GM08714 (cell line): ENCODE data around the gene ADAMTS6.
"Not testable (repeated sequence)": the region's sequence is repeated elsewhere in the genome, so short reads cannot be mapped to it uniquely, and the experiment has no call there.

Experiments
- H3K4me3 ChIP-seq: fragments of 200-500 bp; sonication (Bioruptor generic); 2 replicates; pipeline ENCODE4 v1.5.1; 2014; ENCODE audit warnings: mild to moderate bottlenecking, low read length, inconsistent platforms
- ZNF274 ChIP-seq: IDR thresholded peaks from 2 replicates; pipeline ENCODE4 v1.6.1; 2012; ENCODE audit warnings: mild to moderate bottlenecking, low read depth, low read length

The ADAMTS6 gene

GRCh38 chr5:65363499-65363898 is 118.2 kb downstream of the ADAMTS6 start:
- no peak overlapping the region for H3K4me3 ChIP-seq
- no peak for TF ChIP-seq ZNF274

DNA sequence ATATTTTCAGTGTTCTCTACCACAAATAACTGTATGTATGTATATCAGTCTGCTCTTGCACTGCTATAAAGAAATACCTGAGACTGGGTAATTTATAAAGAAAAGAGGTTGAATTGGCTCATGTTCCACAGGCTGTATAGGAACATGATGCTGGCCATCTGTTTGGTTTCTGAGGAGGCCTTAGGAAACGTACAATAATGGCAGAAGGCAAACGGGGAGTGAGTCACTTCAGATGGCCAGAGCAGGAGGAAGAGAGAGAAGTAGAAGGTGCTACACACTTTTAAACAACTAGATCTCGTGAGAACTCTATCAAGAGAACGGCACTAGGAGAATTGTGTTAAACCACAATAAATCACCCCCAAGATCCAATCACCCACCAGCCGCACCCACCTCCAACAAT is 121.7 kb downstream of the ADAMTS6 start:
- TF ChIP-seq ZNF274 = no peak
- H3K4me3 ChIP-seq = no peak overlapping the region

GRCh38 chr5:65359569-65359968 is 122.2 kb downstream of the ADAMTS6 start:
- no peak for TF ChIP-seq ZNF274
- no peak overlapping the region for H3K4me3 ChIP-seq

- H3K4me3 ChIP-seq = no peak overlapping the region
- no peak for TF ChIP-seq ZNF274
These were observed 125.4 kb downstream of the ADAMTS6 start for GRCh38 chr5:65356274-65356673.

DNA sequence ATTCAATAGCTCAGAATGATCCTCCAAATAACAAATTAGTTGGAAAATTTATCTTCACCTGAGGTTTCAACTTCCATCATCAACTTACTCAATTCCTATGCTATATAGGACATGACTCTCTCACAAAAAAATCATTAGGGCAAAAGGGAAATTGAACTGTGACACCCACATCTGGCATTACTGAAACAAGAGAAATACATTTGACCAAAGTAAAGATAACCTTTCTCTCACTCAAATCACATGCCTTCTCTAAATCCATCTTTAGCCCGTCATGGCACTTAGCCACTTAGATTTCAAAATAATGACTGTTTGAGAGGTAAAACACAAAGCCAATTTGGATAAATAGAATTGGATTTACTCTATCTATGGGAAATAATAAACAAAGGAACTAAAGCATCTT is 126.4 kb downstream of the ADAMTS6 start:
- H3K4me3 ChIP-seq = no peak overlapping the region

GRCh38 chr5:65341835-65342234 is 139.9 kb downstream of the ADAMTS6 start:
- TF ChIP-seq ZNF274 = no peak
- no peak overlapping the region for H3K4me3 ChIP-seq

More for the DNA sequence above, 126.4 kb downstream of the ADAMTS6 start:
- no peak for TF ChIP-seq ZNF274

- TF ChIP-seq ZNF274 = no peak
- H3K4me3 ChIP-seq = no peak overlapping the region
These were observed 143.0 kb downstream of the ADAMTS6 start for GRCh38 chr5:65338606-65339151.

GRCh38 chr5:65334077-65334476 is 147.6 kb downstream of the ADAMTS6 start:
- TF ChIP-seq ZNF274 = no peak
- no peak overlapping the region for H3K4me3 ChIP-seq

- no peak for TF ChIP-seq ZNF274
- no peak overlapping the region for H3K4me3 ChIP-seq
These were observed 149.1 kb downstream of the ADAMTS6 start for GRCh38 chr5:65332591-65332990.

DNA sequence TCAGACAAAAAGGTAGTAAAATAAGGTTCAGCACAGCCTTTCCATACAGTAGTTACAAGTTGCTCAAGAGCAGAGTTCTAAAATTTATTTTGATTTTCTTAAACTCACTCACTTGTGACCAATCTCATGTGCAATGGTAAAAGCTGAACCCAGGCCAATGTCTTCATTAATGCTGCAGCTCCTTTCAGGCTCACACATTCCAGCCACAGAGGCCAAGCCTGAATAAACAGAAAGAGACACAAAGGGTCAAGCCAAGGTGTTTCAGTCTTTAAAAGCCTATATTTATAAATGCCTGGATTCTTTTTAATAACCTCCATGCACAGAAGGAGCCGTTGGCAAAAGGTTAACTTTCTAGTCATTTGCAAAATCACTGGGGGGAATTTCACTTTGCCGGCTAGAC is 152.5 kb downstream of the ADAMTS6 start:
- no peak overlapping the region for H3K4me3 ChIP-seq
- TF ChIP-seq ZNF274 = no peak

GRCh38 chr5:65327582-65327981 is 154.1 kb downstream of the ADAMTS6 start:
- no peak overlapping the region for H3K4me3 ChIP-seq
- TF ChIP-seq ZNF274 = no peak

DNA sequence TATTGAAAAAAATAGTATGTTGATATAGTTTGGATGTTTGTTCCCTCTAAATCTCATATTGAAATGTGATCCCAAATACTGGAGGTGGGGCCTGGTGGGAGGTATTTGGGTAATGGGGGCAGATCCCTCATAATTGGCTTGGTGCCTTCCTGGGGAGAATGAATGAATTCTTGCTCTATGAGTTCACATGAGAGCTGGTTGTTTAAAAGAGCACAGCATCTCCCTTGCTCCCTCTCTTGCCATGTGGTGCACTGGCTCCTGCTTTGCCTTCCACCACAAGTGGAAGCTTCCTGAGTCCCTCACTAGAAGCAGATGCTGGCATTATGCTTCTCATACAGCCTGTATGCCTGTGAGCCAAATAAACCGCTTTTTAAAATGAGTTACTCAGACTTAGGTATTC is 154.8 kb downstream of the ADAMTS6 start:
- H3K4me3 ChIP-seq = no peak overlapping the region
- no peak for TF ChIP-seq ZNF274

DNA sequence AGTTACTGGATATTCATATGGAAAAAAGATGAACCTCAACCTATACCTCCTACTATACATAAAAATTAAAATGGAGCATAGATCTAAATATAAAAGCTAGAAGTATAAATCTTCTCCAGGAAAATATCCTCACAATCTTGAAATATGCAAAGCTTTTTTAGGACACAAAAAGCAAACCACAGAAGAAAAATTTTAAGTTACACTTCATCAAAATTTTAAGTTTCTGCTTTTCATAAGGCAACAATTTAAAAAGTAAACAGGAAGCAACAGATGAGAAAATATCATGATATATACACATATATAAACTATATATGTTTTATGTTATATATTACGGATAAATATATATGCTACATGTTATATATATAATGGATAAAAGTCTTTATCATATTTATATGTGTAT is 157.5 kb downstream of the ADAMTS6 start:
- H3K4me3 ChIP-seq = no peak overlapping the region
- TF ChIP-seq ZNF274 = no peak

- H3K4me3 ChIP-seq = not testable (repeated sequence)
These were observed 161.0 kb downstream of the ADAMTS6 start for GRCh38 chr5:65320704-65321103.

DNA sequence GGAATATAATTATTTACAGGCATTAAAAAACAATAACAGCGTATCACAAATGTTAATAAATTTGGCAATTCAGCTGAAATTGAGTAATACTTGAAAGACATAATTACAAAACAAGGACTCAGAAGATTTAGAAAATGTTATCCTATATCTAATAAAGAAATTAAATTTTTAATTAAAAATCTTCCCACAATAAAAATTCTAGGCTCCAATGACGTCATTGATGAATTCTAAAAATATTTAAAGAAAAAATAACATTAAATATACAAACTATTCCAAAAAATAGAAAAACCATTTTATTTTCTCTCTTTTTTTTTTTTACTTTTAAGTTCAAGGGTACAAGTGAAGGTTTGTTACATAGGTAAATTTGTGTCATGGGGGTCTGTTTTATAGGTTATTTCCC is 161.5 kb downstream of the ADAMTS6 start:
- H3K4me3 ChIP-seq = no peak overlapping the region
- no peak for TF ChIP-seq ZNF274

DNA sequence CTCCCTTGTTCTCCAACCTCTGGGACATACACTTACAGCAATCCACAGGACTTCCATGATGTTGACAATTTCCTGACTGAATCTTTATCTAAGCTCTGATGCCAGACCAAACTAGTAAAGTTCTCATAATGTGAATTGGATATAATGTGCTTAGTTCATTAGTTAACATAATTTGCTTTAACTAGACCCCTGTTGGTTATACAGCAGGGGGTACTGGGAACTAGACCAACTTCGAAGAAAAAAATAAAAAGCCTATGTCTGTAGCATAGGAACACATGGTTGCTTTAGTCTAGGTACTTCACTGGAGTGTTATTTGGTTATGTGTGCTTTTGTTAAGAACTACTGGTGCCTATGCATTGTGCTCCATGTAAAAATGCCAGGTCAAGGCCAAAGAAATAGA is 173.8 kb downstream of the ADAMTS6 start:
- TF ChIP-seq ZNF274 = no peak
- H3K4me3 ChIP-seq = no peak overlapping the region
